B cell (primary cell): ENCODE data around the gene ADAMTSL1. TPM values are rescaled to one million over a fixed set of nuclear protein-coding genes. Genes with fewer than 3 reads are reported as not detected.

Source experiments
- ATAC-seq: fragments of 200-7000 bp; cut with Tn5 transposase; one replicate; pipeline ENCODE4 v1.10.0; 2021; ENCODE audit warnings: low read depth, mild to moderate bottlenecking, moderate number of reproducible peaks, moderate library complexity
- CTCF ChIA-PET: fragments of 350-600 bp; sonication (Branson Sonifier 250); formaldehyde crosslinking; loops from one replicate; lab custom pipeline; 2021; ENCODE audit warnings: antibody characterized with exemption, inconsistent platforms; lab: Charles Lee
- POLR2A ChIA-PET: fragments of 350-600 bp; sonication (Branson Sonifier 250); formaldehyde crosslinking; loops from one replicate; lab custom pipeline; 2021; ENCODE audit warnings: antibody characterized with exemption; lab: Charles Lee
- DNase-seq: peaks from one replicate; pipeline ENCODE4 v3.0.0; 2013
- H2AFZ ChIP-seq: 2 replicates; pipeline ENCODE4 v1.6.1; 2012; ENCODE audit warnings: mild to moderate bottlenecking, low read depth, low read length; ENCODE audit not compliant: insufficient read depth, poor library complexity, severe bottlenecking
- H3K27ac ChIP-seq, 2 donors: 1 replicate in 1 of 2; 2 replicates in 1 of 2; pipeline ENCODE4 v1.5.1; 2012 to 2013; ENCODE audit warnings: low read length in 2 of 2, mild to moderate bottlenecking in 2 of 2, moderate library complexity in 1 of 2
- H3K27me3 ChIP-seq, 4 experiments: fragments of 200-600 bp in 1 of 4; sonication (generic) in 1 of 4; replicated peaks in 1 of 4; 1 replicate in 2 of 4; 2 replicates in 2 of 4; pipeline versions ENCODE4 v1.6.1 to v1.7.0; 2013 to 2016; ENCODE audit warnings: low read length in 3 of 4, mild to moderate bottlenecking in 2 of 4, mixed read lengths in 1 of 4, moderate library complexity in 1 of 4; ENCODE audit not compliant: insufficient read depth in 4 of 4, control insufficient read depth in 3 of 4; ENCODE audit errors: control extremely low read depth in 1 of 4
- H3K36me3 ChIP-seq, 2 experiments: replicated peaks in 1 of 2; 1 replicate in 1 of 2; 2 replicates in 1 of 2; pipeline versions ENCODE4 v1.6.1 to v1.7.1; 2013; ENCODE audit warnings: low read length in 1 of 2; ENCODE audit not compliant: insufficient read depth in 2 of 2, control insufficient read depth in 1 of 2; ENCODE audit errors: control extremely low read depth in 1 of 2, extremely low read depth in 1 of 2
- H3K4me1 ChIP-seq, 2 donors: fragments of 200-600 bp in 1 of 2; sonication (generic) in 1 of 2; 1 replicate in 1 of 2; 2 replicates in 1 of 2; pipeline versions ENCODE4 v1.5.1 to v1.6.1; 2013 to 2017; ENCODE audit warnings: low read length in 2 of 2; ENCODE audit not compliant: control insufficient read depth in 2 of 2, insufficient read depth in 2 of 2
- H3K4me2 ChIP-seq: replicated peaks from 2 replicates; pipeline ENCODE3; 2012; ENCODE audit warnings: mild to moderate bottlenecking, low read depth, low read length; ENCODE audit not compliant: poor library complexity, severe bottlenecking
- H3K4me3 ChIP-seq, 5 experiments: fragments of 200-600 bp in 1 of 5; sonication (generic) in 1 of 5; 1 replicate in 3 of 5; 2 replicates in 2 of 5; pipeline versions ENCODE4 v1.5.1 to v1.7.0; 2011 to 2016; ENCODE audit warnings: low read length in 4 of 5, mild to moderate bottlenecking in 4 of 5, low read depth in 2 of 5, control low read depth in 1 of 5, moderate library complexity in 1 of 5; ENCODE audit not compliant: insufficient read depth in 1 of 5; ENCODE audit errors: control extremely low read depth in 1 of 5, extremely low read depth in 1 of 5
- H3K79me2 ChIP-seq: fragments of 200-600 bp; sonication (generic); one replicate; pipeline ENCODE4 v1.6.0; 2016; ENCODE audit warnings: low read length; ENCODE audit not compliant: control insufficient read depth, insufficient read depth
- H3K9ac ChIP-seq: fragments of 200-600 bp; sonication (generic); 2 replicates; pipeline ENCODE4 v1.6.1; 2017; ENCODE audit warnings: mild to moderate bottlenecking, low read length, moderate library complexity
- H3K9me3 ChIP-seq, 3 donors: one replicate each; pipeline versions ENCODE4 v1.6.1 to v1.7.1; 2013; ENCODE audit warnings: low read length in 2 of 3; ENCODE audit not compliant: control insufficient read depth in 2 of 3, insufficient read depth in 1 of 3; ENCODE audit errors: control extremely low read depth in 1 of 3
- H4K20me1 ChIP-seq: 2 replicates; pipeline ENCODE4 v1.6.0; 2012; ENCODE audit warnings: mild to moderate bottlenecking, low read length; ENCODE audit not compliant: insufficient read depth, control insufficient read depth, poor library complexity, severe bottlenecking
- H3K27ac Mint-ChIP-seq: one replicate; pipeline ENCODE4 v1.8.0; 2021; ENCODE audit warnings: mixed read lengths
- H3K27me3 Mint-ChIP-seq: one replicate; pipeline ENCODE4 v1.8.0; 2021; ENCODE audit warnings: mixed read lengths
- H3K4me1 Mint-ChIP-seq: one replicate; pipeline ENCODE4 v1.8.0; 2021; ENCODE audit warnings: mixed read lengths
- H3K4me3 Mint-ChIP-seq: one replicate; pipeline ENCODE4 v1.8.0; 2021; ENCODE audit warnings: mixed read lengths
- H3K9me3 Mint-ChIP-seq: one replicate; pipeline ENCODE4 v1.8.0; 2022; ENCODE audit warnings: mixed read lengths; ENCODE audit not compliant: insufficient read depth
- CTCF ChIP-seq: fragments of 200-600 bp; IDR thresholded peaks from one replicate; pipeline ENCODE4 v1.8.0; 2022; ENCODE audit warnings: antibody characterized with exemption, mild to moderate bottlenecking
- EZH2 ChIP-seq: IDR thresholded peaks from 2 replicates; pipeline ENCODE4 v1.6.1; 2012; ENCODE audit warnings: borderline replicate concordance, low read depth, mild to moderate bottlenecking, moderate library complexity, low read length; ENCODE audit not compliant: insufficient read depth, poor library complexity, severe bottlenecking
- WGBS: methylation state at CpG from one replicate; pipeline ENCODE4 v1.1.5; 2013; ENCODE audit warnings: missing lambda C conversion rate; ENCODE audit not compliant: insufficient coverage; 5-methylcytosine and 5-hydroxymethylcytosine counted together
- intact Hi-C: fragments of 100-400 bp; cut with micrococcal nuclease; formaldehyde crosslinking; loops from one replicate; pipeline ENCODE4 v1.10.0; 2022
- polyA plus RNA-seq: library from polyadenylated mRNA; depleted of rRNA; stranded (reverse); fragments of >200 nt; gene quantifications from 2 replicates; pipeline ENCODE4 v1.2.3, GENCODE V29; 2012
- total RNA-seq, 2 donors: library from RNA; stranded (reverse); fragments of 120-200 nt in 1 of 2; gene quantifications; 1 replicate in 1 of 2; 2 replicates in 1 of 2; pipeline versions ENCODE4 v1.2.3 to v1.2.4, GENCODE V29; 2013 to 2022

The ADAMTSL1 gene
- total and polyA plus RNA-seq, 2 donors (not counting 1 experiment from before 2014, with no cell fraction given): not detected

GRCh38 chr9:18863791-18864190 is 389.8 kb downstream of the ADAMTSL1 start:
- Histone ChIP-seq H2AFZ (no peak overlapping the region), H3K4me1 (no peaks in the 10 kb centered on the region), H3K9ac (no peak overlapping the region), H3K4me2 (no peak overlapping the region), H4K20me1 (no peaks in the 10 kb centered on the region), H3K4me3 (no peak overlapping the region), H3K79me2 (no peaks in the 10 kb centered on the region), H3K36me3 (no peaks in the 10 kb centered on the region), H3K27me3 (no peaks in the 10 kb centered on the region), H3K27ac (no peak overlapping the region), H3K9me3 (peaks cover 0 to 3% (median 0%) of the 10 kb centered on the region in 3 donors)
- Mint-ChIP-seq H3K27me3 (no peaks in the 10 kb centered on the region), H3K4me1 (no peaks in the 10 kb centered on the region), H3K4me3 (no peak overlapping the region), H3K27ac (no peak overlapping the region), H3K9me3 (no peaks in the 10 kb centered on the region)
- WGBS: no CpG with 5 or more reads among the region's 4 CpGs
- no peak for DNase-seq
- no peak for ATAC-seq
- intact Hi-C loops: no loop called here
- POLR2A ChIA-PET: no interaction called here
- TF ChIP-seq CTCF: no peak
- TF ChIP-seq EZH2: no peak
- CTCF ChIA-PET: no interaction called here

- no peak for ATAC-seq
- Histone ChIP-seq H2AFZ (no peak overlapping the region), H3K36me3 (no peaks in the 10 kb centered on the region), H3K27ac (no peak overlapping the region), H3K4me3 (no peak overlapping the region), H3K9ac (no peak overlapping the region), H3K4me2 (no peak overlapping the region), H3K79me2 (no peaks in the 10 kb centered on the region), H3K27me3 (no peaks in the 10 kb centered on the region), H4K20me1 (no peaks in the 10 kb centered on the region), H3K9me3 (peaks cover 0 to 3% (median 0%) of the 10 kb centered on the region in 3 donors), H3K4me1 (no peaks in the 10 kb centered on the region)
- H3K27ac Mint-ChIP-seq: no peak overlapping the region
- no peaks in the 10 kb centered on the region for H3K4me1 Mint-ChIP-seq
- intact Hi-C loops: no loop called here
- WGBS: 100% methylated on average over 1 of the region's 1 CpG
- POLR2A ChIA-PET: no interaction called here
- H3K4me3 Mint-ChIP-seq: no peak overlapping the region
- no peak for DNase-seq
- CTCF ChIA-PET: no interaction called here
- TF ChIP-seq EZH2 (no peak), CTCF (no peak)
- H3K27me3 Mint-ChIP-seq: no peaks in the 10 kb centered on the region
- H3K9me3 Mint-ChIP-seq: no peaks in the 10 kb centered on the region
Observed at GRCh38 chr9:18864516-18864915, 390.6 kb downstream of the ADAMTSL1 start.
